Measurements from ENCODE around the gene ALPP.
"Not testable (repeated sequence)": the region's sequence is repeated elsewhere in the genome, so short reads cannot be mapped to it uniquely, and the experiment has no call there.

ALPP gene

DNA sequence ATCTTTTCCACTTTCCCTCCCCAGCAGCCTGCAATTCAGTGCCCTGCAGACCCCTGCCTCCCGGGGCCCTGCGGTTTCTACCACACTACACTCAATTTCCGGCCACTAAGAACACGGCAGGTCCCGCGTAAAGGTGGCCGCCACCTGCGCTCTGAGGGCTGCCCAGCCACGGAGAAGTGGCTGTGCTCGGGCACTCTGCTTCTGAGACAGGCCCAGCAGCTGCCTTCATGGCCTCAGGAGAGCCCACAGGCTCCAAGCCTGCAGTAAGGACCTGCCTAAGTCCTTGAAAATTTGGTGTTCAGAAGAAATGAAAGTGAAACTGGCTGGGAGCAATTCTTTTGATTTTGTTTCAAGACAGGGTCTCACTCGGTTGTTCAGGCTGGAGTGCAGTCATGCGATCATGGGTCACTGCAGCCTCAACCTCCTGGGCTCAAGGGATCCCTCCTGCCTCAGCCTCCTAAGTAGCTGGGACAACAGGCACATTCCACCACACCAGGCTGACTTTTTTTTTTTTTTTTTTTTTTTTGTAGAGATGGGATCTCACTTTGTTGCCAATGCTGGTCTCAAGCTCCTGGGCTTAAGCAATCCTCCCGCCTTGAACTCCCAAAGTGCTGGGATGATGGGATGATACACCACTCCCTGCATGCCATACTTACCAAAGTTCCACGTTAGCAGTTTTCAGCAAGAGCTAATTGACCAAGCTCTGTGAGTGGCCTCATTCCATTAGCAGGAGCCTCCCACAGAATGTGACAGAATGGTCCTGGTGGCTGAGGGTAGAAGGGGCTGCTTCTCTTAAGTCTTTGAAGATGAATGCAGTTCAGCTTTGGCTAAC, 14.6 kb upstream of the ALPP start:
- Histone ChIP-seq H3K27me3 (ENCODE audit: insufficient read depth, low read length) (no peaks in the 10 kb centered on the region), H3K79me2 (ENCODE audit: insufficient read depth, low read length) (no peaks in the 10 kb centered on the region), H3F3A (ENCODE audit: insufficient read depth, low read length) (no peaks in the 10 kb centered on the region), H4K20me1 (ENCODE audit: insufficient read depth, low read length) (no peaks in the 10 kb centered on the region), H2AFZ (ENCODE audit: low read length) (no peak overlapping the region), H3K9me2 (ENCODE audit: low read depth, low read length) (no peaks in the 10 kb centered on the region), H3K36me3 (ENCODE audit: insufficient read depth, low read length) (no peaks in the 10 kb centered on the region), H3K9ac (ENCODE audit: low read length) (no peak overlapping the region), H3K4me3 (ENCODE audit: low read depth, low read length, poor library complexity, severe bottlenecking) (peak overlapping the region; percentile 38), H3K4me1 (ENCODE audit: insufficient read depth, low read length, severe bottlenecking) (peaks cover 10% of the 10 kb centered on the region), H3K4me2 (ENCODE audit: low read length) (peak overlapping the region; percentile 55), H3K9me3 (ENCODE audit: low read length) (no peaks in the 10 kb centered on the region), H3K27ac (ENCODE audit: low read depth, low read length, poor library complexity, severe bottlenecking) (no peak overlapping the region)
- no peak for TF ChIP-seq EZH2 (IDR thresholded peaks at IDR 0.05; ENCODE audit: borderline replicate concordance, low read length)
- TF ChIP-seq, protein P1, sequence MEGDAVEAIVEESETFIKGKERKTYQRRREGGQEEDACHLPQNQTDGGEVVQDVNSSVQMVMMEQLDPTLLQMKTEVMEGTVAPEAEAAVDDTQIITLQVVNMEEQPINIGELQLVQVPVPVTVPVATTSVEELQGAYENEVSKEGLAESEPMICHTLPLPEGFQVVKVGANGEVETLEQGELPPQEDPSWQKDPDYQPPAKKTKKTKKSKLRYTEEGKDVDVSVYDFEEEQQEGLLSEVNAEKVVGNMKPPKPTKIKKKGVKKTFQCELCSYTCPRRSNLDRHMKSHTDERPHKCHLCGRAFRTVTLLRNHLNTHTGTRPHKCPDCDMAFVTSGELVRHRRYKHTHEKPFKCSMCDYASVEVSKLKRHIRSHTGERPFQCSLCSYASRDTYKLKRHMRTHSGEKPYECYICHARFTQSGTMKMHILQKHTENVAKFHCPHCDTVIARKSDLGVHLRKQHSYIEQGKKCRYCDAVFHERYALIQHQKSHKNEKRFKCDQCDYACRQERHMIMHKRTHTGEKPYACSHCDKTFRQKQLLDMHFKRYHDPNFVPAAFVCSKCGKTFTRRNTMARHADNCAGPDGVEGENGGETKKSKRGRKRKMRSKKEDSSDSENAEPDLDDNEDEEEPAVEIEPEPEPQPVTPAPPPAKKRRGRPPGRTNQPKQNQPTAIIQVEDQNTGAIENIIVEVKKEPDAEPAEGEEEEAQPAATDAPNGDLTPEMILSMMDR (IDR thresholded peaks at IDR 0.05; ENCODE audit: low read length) = no peak

DNA sequence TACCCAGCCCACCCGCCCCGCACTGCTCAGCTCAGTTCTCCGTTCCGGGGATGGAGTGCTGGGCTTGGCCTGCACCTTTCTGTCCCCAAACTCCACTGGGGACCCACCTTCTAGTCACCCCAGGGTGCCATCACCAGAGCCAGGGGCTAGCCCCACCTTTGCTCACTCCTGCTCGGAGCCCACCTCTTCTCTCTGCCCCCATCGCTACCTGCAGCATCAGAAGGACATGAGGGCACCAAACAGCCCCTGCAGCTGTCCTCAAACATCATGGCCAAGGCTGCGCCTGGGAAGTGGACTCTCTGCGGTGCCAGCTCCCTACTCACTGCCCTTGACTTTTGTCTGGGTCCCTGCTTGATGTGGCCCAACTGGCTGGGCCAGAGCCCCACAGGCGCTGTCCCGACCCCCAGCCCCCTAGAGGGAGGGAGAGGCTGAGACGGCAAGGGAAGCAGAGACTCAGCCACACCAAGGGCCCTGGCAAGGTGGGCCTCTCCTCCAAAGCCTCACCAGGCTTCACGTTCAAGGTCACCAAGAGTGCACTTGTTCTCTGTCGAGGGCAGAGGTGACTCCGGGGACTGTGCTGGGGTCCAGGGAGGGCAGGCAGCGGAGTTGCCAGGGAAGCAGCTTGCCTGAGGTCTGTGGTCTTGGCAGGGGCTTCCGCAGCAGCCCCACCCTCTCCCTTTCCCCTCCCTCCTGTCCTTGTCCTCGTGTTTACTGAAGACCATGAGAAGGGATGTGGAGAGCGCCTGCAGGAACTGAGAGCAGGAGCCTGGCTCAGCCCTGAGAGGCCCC, 13.6 kb upstream of the ALPP start:
- H2AFZ ChIP-seq (ENCODE audit: low read length); H3K4me1 ChIP-seq (ENCODE audit: insufficient read depth, low read length, severe bottlenecking); H3K36me3 ChIP-seq (ENCODE audit: insufficient read depth, low read length); H4K20me1 ChIP-seq (ENCODE audit: insufficient read depth, low read length); H3K79me2 ChIP-seq (ENCODE audit: insufficient read depth, low read length); H3K9ac ChIP-seq (ENCODE audit: low read length); H3K4me3 ChIP-seq (ENCODE audit: low read depth, low read length, poor library complexity, severe bottlenecking); H3F3A ChIP-seq (ENCODE audit: insufficient read depth, low read length); H3K9me3 ChIP-seq (ENCODE audit: low read length); H3K27ac ChIP-seq (ENCODE audit: low read depth, low read length, poor library complexity, severe bottlenecking); H3K27me3 ChIP-seq (ENCODE audit: insufficient read depth, low read length); H3K4me2 ChIP-seq (ENCODE audit: low read length); H3K9me2 ChIP-seq (ENCODE audit: low read depth, low read length): not testable (repeated sequence)

DNA sequence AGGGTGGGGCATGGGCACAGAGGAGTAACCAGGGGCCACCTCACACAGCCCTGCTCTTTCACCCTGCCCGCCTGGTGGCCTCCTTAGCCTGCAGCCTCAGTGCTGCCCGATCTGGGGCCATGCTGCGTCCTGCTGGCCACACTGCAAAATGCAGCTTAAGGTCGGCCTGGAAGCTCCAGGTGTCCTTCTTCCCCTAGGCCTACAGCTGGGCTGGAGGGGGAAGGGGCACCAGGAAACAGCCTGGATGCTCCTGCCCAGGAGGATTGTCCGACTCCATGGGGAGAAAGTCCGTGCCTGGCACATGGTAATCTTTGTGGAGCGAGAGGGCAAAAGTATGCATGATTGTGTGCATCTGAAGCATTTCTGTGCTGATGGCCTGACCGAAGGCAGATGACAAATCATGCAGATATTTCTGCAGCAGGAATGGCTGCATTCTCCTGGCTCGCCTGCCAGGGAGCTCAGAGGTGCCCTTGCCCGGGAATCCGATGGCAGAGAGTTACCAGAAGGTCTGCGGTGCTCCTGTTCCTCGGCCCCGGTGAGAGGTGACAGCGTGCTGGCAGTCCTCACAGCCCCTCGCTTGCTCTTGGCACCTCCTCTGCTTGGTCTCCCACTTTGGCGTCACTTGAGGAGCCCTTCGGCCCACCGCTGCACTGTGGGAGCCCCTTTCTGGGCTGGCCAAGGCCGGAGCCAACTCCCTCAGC, 12.8 kb upstream of the ALPP start:
- Histone ChIP-seq H3K4me1 (ENCODE audit: insufficient read depth, low read length, severe bottlenecking) (peaks cover 10% of the 10 kb centered on the region), H3K4me3 (ENCODE audit: low read depth, low read length, poor library complexity, severe bottlenecking) (no peak overlapping the region), H3K9me3 (ENCODE audit: low read length) (no peaks in the 10 kb centered on the region), H3K4me2 (ENCODE audit: low read length) (no peak overlapping the region), H2AFZ (ENCODE audit: low read length) (no peak overlapping the region), H3F3A (ENCODE audit: insufficient read depth, low read length) (no peaks in the 10 kb centered on the region), H3K27me3 (ENCODE audit: insufficient read depth, low read length) (no peaks in the 10 kb centered on the region), H3K27ac (ENCODE audit: low read depth, low read length, poor library complexity, severe bottlenecking) (no peak overlapping the region), H3K79me2 (ENCODE audit: insufficient read depth, low read length) (no peaks in the 10 kb centered on the region), H3K9ac (ENCODE audit: low read length) (no peak overlapping the region), H3K9me2 (ENCODE audit: low read depth, low read length) (no peaks in the 10 kb centered on the region), H4K20me1 (ENCODE audit: insufficient read depth, low read length) (no peaks in the 10 kb centered on the region), H3K36me3 (ENCODE audit: insufficient read depth, low read length) (no peaks in the 10 kb centered on the region)
- no peak for TF ChIP-seq EZH2 (IDR thresholded peaks at IDR 0.05; ENCODE audit: borderline replicate concordance, low read length)
- TF ChIP-seq, protein P1 (IDR thresholded peaks at IDR 0.05; ENCODE audit: low read length) = peak; percentile 23; the same call in 1 of the 2 replicates

DNA sequence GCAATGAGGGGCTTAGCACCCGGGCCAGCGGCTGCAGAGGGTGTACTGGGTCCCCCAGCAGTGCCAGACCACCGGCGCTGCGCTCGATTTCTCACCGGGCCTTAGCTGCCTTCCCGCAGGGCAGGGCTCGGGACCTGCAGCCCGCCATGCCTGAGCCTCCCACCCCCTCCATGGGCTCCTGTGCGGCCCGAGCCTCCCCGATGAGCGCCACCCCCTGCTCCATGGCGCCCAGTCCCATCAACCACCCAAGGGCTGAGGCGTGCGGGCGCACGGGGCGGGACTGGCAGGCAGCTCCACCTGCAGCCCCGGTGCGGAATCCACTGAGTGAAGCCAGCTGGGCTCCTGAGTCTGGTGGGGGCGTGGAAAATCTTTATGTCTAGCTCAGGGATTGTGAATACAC, 12.1 kb upstream of the ALPP start:
- not testable (repeated sequence) for H3K4me3 ChIP-seq (ENCODE audit: low read depth, low read length, poor library complexity, severe bottlenecking); H3K4me1 ChIP-seq (ENCODE audit: insufficient read depth, low read length, severe bottlenecking); H4K20me1 ChIP-seq (ENCODE audit: insufficient read depth, low read length); H2AFZ ChIP-seq (ENCODE audit: low read length); H3K9me3 ChIP-seq (ENCODE audit: low read length); H3K27ac ChIP-seq (ENCODE audit: low read depth, low read length, poor library complexity, severe bottlenecking); H3K9ac ChIP-seq (ENCODE audit: low read length); H3K36me3 ChIP-seq (ENCODE audit: insufficient read depth, low read length); H3K27me3 ChIP-seq (ENCODE audit: insufficient read depth, low read length); H3F3A ChIP-seq (ENCODE audit: insufficient read depth, low read length); H3K4me2 ChIP-seq (ENCODE audit: low read length); H3K9me2 ChIP-seq (ENCODE audit: low read depth, low read length); H3K79me2 ChIP-seq (ENCODE audit: insufficient read depth, low read length)
